NOMO-1 treated with dmso at 0.1 percent for 144 hours (cell line): ENCODE measurements around the gene INSYN2B.

ENCODE experiments used
- DNase-seq: peaks from one replicate; lab custom pipeline; 2025; ENCODE audit not compliant: unreplicated experiment; lab: John Stamatoyannopoulos, UW

INSYN2B gene

DNA sequence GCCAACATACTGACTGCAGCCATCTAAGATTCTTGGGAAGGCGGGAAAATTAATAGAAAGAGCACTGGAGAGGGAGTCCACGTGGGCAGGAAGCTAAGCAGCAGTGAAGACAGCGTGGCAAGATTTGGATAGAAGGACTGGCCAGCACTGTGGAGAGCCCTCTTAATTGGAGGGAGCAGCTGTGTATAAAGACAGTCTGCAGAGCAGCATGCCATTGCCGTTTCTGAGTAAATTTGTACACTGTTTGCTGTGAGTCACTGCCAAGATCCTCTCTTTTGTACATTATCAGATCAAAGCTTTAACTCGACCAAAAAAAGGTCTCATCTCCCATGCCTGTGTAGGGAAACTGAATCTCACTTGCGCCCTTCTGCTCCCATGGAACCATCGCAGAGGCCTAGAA, 45.3 kb downstream of the INSYN2B start:
- no peak for DNase-seq

DNA sequence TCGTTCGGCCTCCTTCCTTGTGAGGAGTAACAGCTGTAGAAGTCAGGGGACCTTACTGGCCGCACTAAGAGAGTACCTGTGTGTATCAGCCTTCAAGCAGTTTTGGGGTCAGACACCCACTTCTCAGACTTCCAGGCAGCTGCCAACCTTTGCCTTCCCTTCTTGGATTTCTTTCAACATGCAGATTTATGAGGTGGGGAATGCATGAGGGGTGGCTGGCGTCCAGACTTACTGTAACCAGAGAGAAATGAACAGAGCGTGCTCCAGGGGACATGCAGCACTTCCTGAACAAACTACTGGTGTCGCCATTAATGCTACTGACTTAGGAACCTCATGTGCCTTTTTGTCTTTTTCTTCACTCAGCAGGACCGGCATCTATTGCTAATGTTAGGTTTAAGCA, 46.7 kb downstream of the INSYN2B start:
- no peak for DNase-seq

DNA sequence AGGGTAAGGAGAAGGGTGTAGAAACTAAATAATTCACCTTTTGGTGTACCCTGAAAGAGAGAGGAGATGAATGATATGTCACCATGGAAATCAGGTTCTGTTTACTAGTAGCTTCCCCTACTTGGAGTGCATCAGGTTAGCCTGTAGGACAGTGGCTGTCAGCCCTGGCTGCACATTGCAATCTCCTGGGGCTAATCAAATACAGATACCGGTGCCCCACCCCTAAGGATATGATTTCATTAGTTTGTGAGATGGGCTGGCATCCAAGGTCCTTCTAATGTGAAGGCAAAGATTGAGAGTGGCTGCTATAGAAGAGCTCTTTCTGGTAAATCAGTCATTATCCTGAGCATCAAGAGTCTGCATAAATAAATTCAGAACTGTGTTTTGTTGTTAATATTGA, 47.2 kb downstream of the INSYN2B start:
- DNase-seq = no peak

DNA sequence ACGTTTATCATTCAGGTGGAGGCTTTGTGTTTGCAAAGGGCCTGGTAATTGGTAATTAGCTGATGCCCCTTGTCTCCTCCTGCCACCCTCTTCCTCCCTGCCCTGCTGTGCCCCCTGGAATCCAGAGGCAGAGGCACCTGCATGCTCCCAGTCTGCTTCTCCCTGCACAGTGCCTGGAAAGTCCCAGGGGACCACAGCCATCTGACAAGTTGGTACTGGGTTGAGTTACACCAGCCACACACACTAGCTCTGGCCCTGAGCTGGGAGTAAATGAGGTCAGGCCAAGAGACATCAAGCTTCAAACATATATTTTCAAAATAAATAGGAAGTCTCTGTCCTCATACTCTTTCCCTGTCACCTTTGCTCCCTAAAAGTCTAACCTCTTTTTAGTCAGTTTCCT, 56.3 kb downstream of the INSYN2B start:
- DNase-seq = no peak

DNA sequence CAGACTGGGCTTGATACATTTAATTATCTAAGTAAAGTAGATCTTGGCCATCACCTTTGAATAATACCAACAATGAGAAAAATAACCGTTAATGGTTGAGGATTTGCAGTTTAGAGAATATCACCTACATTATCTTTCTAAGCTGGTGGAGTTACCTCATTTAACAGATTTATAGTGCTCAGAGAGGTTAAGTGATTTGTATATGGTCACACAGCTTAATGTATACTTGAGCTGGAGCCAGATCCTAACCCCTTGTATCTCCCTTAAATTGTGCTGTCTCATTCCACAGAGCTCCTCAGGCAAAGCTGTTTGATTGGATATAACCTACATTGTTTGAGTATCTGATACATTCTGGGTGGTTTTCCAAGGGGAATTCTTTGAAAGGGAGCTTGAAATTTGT, 57.8 kb downstream of the INSYN2B start:
- no peak for DNase-seq

DNA sequence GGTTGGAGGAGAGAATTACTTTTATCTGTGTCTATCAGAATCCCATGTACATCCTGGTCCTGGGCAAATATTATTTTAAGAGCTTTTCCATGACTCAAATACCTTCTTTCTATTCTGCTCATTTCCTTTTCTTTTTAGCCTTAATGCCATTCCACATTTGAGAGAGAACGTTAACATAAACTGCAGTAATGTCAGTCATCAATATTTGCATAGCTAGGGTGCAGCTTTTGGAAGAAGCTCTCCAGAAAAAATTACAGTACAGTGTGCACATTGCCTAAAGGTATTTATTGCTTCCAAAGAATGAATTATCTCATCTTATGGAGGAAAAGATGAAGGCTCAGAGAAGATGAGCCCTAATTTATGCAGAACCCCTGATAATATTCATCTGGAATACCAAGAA, 58.3 kb downstream of the INSYN2B start:
- no peak for DNase-seq

DNA sequence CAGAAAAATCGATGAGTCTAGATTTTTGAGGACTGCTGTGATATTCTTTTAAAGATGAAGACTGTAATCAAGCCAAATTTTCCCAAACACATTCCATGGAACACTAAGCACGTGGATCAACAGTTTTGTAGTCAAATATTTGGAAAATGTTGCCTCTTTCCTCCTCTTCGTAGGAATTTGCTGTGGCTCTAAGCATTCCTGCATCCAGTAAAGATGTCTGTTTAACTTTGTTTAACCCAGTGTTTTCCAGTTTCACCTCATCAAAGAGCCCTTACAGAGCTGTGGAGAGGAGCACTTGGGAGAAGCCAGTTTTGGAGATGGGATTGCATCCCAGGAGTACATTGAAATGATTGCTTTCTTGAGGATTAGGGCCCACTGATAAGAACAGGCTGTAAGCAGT, 58.9 kb downstream of the INSYN2B start:
- no peak for DNase-seq

DNA sequence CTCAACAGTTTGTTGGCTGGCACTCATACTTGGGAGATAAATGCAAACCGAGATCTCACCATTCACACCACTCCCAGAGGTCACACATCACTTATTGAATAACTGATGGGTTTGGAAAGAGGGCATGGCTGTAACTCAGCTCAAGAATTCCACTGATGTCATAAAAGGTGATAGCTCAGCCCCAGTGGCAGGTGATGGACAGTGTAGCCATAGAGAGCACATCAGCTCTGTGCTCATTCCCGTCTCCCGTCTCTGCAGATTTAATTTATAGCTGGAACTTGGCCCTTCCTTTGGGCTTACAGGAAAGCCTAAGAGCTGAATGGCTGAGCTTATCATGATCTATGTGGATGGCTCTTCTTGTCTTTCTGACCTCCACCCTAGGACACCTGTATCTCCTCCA, 59.8 kb downstream of the INSYN2B start:
- DNase-seq = no peak

DNA sequence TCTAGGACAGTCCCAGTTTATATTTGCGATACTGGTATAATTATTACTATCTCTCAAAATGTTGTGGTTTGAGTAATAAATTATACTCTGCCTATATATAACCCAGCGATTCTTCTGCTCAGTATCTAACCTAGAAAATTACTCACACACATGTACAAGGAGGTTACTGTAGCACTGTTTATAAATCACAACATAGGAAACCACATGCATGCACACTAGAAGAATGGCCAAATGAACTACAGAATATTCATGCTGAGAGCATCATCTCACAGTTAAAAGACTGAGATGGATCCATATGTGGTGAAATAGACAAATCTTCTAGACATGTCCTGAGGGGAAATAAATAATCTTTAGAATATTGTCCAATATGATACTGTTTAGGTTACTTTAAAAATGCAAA, 62.1 kb downstream of the INSYN2B start:
- no peak for DNase-seq

DNA sequence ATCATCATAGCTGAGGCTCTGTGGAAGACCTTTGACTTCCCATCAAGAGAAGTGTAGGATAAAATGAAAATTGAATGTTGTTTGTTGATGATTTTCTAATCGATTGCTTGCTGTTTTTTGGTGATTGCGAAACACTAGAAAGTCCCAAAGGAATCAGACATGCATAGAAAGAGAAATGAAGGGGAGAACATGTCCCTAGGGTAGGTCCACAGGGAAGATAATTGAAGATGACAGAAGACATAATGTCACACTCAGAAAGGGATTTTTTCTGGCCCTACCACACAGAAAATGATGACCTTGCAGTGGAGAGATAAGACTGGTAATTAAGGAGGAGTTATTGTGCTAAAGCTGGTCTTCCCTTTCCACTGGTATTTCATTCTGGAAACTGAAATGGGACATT, 62.8 kb downstream of the INSYN2B start:
- no peak for DNase-seq

DNA sequence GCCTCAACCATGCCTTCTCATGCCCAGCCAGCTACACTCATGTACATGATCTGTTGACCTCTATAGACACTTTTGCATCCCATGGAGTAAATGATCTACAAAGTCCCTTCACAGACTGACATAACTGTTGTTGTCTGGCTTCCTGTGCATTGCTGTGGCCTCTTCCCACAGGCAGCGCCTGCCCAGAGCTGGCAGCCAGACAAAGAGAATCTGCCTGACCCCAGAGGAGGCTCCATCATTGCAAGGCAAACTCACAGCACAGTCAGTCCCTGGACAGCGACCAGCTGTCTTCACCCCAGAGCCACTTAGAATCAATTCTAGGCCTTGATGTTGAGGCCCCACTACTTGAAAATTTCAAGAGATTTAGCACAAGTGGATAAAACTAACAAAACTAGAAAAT, 65.5 kb downstream of the INSYN2B start:
- DNase-seq = no peak

DNA sequence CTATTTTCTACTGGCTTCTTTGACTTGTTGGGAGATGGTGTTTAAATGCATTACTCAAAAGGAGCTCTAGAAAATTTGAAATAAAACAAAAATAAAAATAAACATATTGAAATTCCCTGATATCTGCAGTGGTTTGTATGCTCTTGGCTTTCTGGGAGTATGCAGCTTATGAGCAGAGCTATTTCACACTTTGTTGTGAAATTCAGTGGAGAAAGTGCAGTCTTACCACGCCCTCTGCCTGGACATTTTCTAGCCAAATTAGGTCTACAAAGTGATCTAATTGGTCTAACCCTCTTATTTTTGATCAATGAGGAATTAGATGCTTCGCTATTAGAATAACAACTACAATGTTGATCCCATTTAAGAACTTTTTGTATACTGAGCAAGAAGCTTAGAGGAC, 66.8 kb downstream of the INSYN2B start:
- no peak for DNase-seq

DNA sequence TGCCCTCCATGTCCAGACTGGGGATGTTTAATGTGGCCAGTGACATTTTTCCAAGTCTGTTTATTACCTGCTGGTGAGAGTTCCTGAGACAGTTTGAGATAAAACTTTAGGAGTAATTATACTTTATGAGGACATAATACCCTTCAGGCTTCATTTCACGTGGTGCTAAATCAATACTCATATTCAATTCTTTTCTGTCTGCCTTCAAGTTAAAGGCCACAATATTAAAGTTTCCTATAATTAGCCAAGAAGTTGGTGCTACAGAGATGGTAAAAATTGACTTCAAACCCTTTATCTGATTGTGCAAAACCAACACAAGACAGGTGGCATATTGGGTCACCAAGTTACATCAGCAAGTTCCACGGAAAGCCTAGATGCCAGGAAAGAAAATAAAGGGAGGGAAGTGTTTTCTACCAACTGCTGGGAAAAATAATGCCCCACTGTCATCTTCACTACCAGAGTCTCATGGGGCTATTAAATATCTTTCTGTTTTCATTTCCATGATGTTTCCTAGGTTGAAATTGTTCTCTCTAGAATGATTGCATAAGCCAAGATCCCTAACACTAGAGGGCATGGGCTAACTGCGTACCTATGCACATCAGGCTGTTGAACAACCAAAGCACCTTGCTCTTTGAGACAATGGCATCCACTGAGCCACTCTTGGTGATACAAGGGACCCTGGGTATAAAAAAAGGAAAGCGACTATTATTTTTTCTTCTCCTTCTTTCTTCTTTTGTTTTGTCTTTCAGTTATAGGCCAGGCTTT, 68.7 kb downstream of the INSYN2B start:
- no peak for DNase-seq

DNA sequence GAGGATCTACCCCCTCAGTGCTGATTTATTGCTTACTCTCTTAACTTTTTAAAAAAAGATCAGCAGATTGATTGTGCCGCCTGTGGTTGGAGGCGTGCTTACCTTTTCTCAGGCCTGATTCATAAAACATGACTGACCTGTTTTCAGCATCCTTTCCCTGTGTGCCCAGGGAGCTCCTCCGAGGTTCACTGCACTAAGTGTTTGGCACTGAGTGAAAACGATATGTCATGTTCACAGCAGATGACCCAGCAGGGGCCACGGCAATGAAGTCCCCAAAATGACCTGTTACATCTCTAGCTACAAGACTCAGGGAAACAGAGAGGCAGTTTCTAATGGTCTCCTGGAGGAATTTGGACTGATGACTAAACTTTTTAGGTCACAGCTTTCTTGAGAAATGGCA, 69.9 kb downstream of the INSYN2B start:
- DNase-seq = no peak

DNA sequence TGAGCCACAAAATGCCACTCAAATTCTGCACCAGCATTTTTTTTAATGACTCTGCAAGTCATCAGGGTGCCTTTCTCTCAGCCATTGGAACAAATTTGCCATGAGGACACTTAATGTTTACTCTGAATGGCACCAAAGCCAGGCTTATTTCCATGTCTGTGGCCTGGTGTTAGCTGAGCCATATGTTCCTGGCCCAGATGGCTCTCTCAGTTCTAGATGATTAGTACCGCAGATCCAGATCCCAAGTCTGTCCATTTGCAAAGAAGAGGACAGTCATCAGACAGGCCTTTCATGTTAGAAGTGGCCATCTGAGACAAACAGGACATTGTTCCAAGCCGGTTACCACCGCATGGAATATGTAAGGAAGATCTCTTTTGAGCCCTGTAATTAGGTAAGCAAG, 70.3 kb downstream of the INSYN2B start:
- DNase-seq = no peak

DNA sequence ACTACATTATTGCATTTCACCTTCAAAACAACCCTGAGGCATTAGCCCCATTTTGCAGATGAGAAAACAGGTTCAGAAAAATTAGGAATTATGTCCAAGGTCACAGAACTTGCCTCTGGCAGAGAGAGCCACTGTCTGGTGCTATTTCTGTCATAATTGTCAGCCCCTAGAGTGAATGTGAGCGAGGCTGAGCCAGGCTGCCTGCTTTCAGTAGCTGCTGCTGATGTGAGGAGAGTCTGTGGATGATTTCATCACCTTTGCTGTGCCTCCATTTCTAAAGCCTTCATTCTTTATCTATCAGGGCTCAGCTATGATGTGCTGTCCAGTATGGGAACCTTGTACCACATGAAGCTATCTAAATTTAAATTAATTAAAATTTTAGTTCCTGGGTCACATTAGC, 71.4 kb downstream of the INSYN2B start:
- DNase-seq = no peak

DNA sequence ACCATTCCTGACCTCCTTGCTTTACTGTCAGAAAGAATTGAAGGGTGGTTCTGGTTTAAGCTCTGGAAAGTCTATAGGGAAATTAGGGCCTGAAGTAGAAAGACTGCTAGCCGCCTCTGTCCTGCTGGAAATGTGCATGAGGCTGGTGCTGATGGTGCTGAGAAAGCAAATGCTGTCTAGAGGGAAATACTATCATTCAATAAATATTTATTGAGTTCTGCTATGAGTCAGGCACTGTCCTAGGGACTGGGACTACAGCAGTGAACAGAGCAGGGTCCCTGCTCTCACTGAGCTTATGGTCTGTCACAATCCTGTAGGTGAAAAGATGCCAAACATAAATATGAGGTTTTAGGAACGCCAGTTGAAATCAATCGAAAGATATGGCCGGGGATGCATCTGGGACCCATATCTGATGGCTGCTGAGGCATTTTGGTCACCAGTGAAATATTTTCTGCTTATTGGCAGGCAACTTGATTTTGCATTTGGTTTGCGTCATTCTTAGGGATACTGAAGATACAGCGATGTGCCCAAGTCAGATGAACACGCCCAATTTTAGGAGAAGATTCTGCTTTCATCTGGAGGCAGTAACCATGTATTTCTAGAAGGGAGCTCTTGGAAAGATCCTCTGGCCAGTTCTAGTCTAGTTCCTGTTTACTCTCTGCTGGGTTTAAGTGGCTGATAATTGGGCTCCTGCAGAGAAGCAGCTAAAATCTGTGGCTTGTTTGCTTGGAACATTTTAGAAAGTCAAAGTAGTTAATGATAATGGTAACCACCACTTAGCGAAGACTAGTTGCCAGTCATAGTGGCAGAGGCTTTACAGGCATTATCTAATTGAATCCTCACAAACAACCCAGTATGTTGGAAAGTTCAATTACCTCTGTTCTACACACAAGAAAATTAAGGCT, 73.3 kb downstream of the INSYN2B start:
- no peak for DNase-seq

DNA sequence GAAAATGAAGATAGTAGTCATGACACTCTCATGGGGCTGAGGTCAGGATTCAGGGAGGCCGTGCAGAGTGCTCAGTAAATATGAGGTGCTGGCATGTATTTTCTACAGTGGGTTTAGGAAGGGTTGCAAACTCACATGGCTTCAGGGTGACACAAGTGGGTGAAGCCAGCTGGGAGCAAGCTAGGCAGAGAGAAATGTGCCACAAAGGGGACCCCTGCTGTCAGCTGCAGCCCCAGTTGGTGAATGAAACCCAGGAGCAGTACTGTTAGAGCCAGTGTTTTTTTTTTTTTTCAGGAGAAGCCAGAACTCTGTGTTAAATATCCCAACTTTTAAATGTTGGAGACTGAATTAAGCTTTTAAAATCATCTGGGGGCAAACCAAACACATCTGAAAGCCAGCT, 75.3 kb downstream of the INSYN2B start:
- DNase-seq = no peak

DNA sequence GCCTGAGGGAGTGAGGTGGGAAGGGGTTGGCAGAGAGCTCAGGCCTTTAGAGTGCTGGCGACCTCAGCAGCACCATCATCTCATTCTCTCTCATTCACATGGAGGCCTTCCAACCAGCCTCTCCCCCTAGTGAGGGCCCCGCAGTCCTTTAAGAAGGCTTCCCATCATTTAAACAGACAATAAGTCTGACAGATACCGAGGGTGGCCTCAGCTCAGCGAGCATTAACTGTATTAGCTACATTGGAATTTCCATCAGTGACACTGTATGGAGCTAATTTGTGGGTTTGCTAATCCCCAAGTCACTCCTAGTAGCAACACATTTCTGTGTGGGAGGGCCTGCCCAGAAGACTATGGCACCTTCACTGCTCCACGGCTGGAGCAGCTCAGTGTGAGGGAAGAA, 75.8 kb downstream of the INSYN2B start:
- DNase-seq = no peak

DNA sequence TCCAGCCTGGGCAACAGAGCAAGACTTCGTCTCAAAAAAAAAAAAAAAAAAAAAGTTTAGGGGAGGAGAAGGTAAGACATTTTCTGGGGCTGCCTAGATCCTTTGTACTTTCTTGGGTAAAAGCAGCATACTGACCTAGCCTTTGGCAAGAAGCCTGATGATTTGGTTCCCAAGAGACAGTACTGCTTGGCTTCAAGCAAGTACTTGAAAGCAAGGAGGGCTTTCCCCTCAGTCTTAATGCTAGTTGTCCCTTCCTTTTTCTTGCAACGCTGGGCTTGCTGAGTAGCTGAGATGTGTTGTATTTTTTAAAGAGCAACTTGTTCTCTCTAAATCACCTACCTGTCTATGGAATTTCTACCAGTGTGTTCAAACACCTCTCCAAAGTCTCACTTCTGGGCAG, 76.2 kb downstream of the INSYN2B start:
- DNase-seq = no peak

DNA sequence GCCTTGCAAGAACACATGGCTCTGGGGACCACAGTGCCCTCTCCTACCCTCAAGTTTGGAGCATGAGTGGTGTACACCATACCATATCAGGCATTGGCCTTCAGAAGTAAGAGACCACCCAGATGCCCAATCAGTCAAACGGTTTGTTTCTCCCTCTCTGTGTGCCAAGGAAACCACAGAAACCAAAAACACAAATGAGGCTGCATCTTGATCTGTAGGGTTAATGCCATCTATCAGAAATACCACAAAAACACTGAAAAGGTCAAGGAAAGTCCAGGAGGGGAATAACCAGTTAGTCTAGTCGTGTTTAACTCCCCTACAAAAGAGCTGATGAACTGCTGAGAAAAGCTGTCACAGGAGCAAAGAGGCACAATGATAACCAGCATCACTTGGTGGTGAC, 78.4 kb downstream of the INSYN2B start:
- DNase-seq = no peak

DNA sequence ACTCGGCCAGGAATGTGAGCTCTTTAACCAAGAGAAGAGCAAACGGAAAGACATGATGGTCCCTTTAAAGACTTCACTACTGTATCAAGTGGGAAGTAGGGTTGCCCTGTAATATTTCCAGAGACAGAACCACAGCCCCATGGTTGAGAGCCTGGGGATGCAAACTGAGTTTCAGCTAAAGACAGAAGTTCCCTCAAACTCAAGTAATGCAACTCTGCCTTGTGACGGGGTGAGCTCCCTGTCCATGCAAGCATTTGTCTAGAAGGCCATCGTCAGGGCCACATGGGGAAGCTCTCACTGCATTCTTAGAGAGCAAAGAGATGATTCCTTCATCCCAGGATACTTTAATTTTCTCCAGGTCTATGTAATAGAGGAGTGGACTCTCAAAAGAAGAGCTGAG, 82.8 kb downstream of the INSYN2B start:
- no peak for DNase-seq

DNA sequence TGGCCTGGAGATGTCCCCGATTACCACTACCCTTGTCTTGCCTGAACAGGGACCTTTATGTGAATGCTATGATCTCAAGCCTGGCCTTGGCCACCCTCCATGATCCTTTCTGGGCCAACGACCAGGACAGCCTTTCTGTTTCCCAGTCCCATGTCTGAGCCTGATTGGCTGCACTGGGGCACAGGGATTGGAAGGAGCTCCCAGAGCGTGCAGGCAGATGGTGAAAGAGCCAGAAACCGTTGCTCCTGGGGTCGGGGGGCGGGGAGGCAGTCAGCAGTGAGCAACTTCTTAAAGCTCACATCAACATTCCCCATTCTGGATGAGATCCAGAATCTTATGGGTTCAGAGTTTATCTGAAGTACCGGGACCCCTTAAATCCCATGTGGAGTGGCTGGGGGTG, 84.4 kb downstream of the INSYN2B start:
- DNase-seq = no peak
